Adrenal gland (tissue), 12 donors: ENCODE data around the gene MYBBP1A. TPM values are rescaled to one million over a fixed set of nuclear protein-coding genes. Genes with fewer than 3 reads are reported as not detected.

Experiments used
- DNase-seq, 7 donors: peaks; one replicate each; pipeline ENCODE4 v3.0.0-alpha.2; 2019 to 2020
- H3K27ac ChIP-seq, 5 donors: fragments of 200-600 bp; sonication (generic) in 4 of 5; 1 replicate in 3 of 5; 2 replicates in 2 of 5; pipeline versions ENCODE4 v1.5.1 to v1.8.0; 2016 to 2020; ENCODE audit warnings: mild to moderate bottlenecking in 1 of 5
- H3K27me3 ChIP-seq: fragments of 200-600 bp; 2 replicates; pipeline ENCODE4 v1.8.0; 2021
- H3K36me3 ChIP-seq, 2 donors: fragments of 200-600 bp; replicated peaks in 1 of 2; 1 replicate in 1 of 2; 2 replicates in 1 of 2; pipeline versions ENCODE4 v1.5.1 to v1.8.0; 2018 to 2022
- H3K4me1 ChIP-seq, 2 donors: fragments of 200-600 bp; replicated peaks in 1 of 2; 1 replicate in 1 of 2; 2 replicates in 1 of 2; pipeline versions ENCODE4 v1.5.1 to v1.8.0; 2018 to 2021
- H3K4me3 ChIP-seq, 4 donors: fragments of 200-600 bp; sonication (generic) in 3 of 4; one replicate each; pipeline ENCODE4 v1.5.1; 2016 to 2018
- H3K9me3 ChIP-seq, 3 donors: fragments of 200-600 bp; sonication (generic) in 1 of 3; replicated peaks in 1 of 3; 1 replicate in 2 of 3; 2 replicates in 1 of 3; pipeline versions ENCODE4 v1.5.1 to v1.8.0; 2016 to 2021
- POLR2A ChIP-seq, 2 donors: fragments of 450-650 bp; IDR thresholded peaks; one replicate each; pipeline ENCODE4 v1.6.1; 2017; ENCODE audit warnings: antibody characterized with exemption in 2 of 2, mild to moderate bottlenecking in 2 of 2, moderate library complexity in 1 of 2
- WGBS, 4 donors: extraction: QIAGEN DNeasy Blood & Tissue Kit in 2 of 4; methylation state at CpG; one replicate each; pipeline versions ENCODE4 v1.1.5 to v1.1.7; 2013 to 2017; 5-methylcytosine and 5-hydroxymethylcytosine counted together
- intact Hi-C, 2 donors: fragments of 100-400 bp; cut with DNase I; formaldehyde crosslinking; loops; one replicate each; pipeline versions ENCODE4 v1.14.1 to v1.15.0; 2022 to 2023
- polyA plus RNA-seq, 3 donors: library from polyadenylated mRNA; stranded (reverse); fragments of 200-250 nt in 2 of 3; fragments of 350-450 nt in 1 of 3; fragmentation: Illumina TruSeq in 1 of 3; extraction: RNeasy Lipid Tissue Mini Kit (QIAGEN cat#74804) in 1 of 3; gene quantifications; one replicate each; pipeline ENCODE4 v1.2.3, GENCODE V29; 2013 to 2014
- total RNA-seq, 9 donors: library from RNA; depleted of rRNA in 4 of 9; stranded (reverse); fragments of >200 nt in 4 of 9; fragments of 120-200 nt in 1 of 9; fragmentation: NEBNext Ultra II Directional in 1 of 9; extraction: Animal tissue kit (Norgen Biotek cat#: 25700) in 1 of 9; gene quantifications; one replicate each; pipeline versions ENCODE4 v1.1.0 to v1.2.4, GENCODE V29; 2013 to 2023
- TF ChIP-seq, protein P1 (sequence below), 6 experiments: fragments of 450-650 bp in 4 of 6; fragments of 200-600 bp in 2 of 6; sonication (generic) in 1 of 6; IDR thresholded peaks; 1 replicate in 5 of 6; 2 replicates in 1 of 6; pipeline versions ENCODE4 v1.5.1 to v1.8.0; 2016 to 2021; ENCODE audit warnings: antibody characterized with exemption in 6 of 6, mild to moderate bottlenecking in 2 of 6, moderate library complexity in 1 of 6
- donor health status: healthy with polysubstance abuse.
- donor health status: Bipolar disorder and iron deficiency.
- donor health status: DM: yes; HTN: yes; CAD: no.
- donor health status: DM: no; HTN: no; CAD: no.
- donor health status: DM: no; HTN: no; CAD: no.
- donor health status: DM: yes; HTN: yes; CAD: no.

MYBBP1A gene
- total and polyA plus RNA-seq, 12 donors = 17.9 to 65.5 (median 42.4) TPM

DNA sequence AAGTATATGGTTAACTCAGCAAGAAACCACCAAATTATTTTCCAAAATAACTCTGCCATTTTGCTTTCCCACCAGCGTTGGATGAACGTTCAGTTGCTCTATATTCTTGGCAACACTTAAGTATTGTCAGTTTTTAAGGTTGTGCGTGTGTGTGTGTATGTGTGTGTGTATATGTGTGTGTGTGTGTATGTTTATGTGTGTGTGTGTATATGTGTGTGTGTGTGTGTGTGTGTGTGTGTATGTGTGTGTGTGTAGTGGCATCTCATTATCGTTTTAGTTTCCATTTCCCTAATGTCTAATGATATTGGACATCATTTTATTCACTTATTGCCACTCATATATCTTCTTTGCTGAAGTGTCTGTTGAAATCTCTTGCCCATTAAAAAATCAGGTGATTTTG is 17.9 kb upstream of the MYBBP1A start:
- WGBS, 4 donors = 70 to 78% (median 77%) methylated on average over 4 of the region's 4 CpGs
- no peak for TF ChIP-seq POLR2A (IDR thresholded peaks at IDR 0.05)
- TF ChIP-seq, protein P1, sequence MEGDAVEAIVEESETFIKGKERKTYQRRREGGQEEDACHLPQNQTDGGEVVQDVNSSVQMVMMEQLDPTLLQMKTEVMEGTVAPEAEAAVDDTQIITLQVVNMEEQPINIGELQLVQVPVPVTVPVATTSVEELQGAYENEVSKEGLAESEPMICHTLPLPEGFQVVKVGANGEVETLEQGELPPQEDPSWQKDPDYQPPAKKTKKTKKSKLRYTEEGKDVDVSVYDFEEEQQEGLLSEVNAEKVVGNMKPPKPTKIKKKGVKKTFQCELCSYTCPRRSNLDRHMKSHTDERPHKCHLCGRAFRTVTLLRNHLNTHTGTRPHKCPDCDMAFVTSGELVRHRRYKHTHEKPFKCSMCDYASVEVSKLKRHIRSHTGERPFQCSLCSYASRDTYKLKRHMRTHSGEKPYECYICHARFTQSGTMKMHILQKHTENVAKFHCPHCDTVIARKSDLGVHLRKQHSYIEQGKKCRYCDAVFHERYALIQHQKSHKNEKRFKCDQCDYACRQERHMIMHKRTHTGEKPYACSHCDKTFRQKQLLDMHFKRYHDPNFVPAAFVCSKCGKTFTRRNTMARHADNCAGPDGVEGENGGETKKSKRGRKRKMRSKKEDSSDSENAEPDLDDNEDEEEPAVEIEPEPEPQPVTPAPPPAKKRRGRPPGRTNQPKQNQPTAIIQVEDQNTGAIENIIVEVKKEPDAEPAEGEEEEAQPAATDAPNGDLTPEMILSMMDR (IDR thresholded peaks at IDR 0.05) = no peak
- Histone ChIP-seq H3K9me3 (no peaks in the 10 kb centered on the region), H3K4me1 (no peaks in the 10 kb centered on the region), H3K27ac (no peak overlapping the region), H3K4me3 (no peak overlapping the region), H3K27me3 (no peaks in the 10 kb centered on the region), H3K36me3 (no peaks in the 10 kb centered on the region)
- DNase-seq = no peak
- intact Hi-C loops = no loop called here

DNA sequence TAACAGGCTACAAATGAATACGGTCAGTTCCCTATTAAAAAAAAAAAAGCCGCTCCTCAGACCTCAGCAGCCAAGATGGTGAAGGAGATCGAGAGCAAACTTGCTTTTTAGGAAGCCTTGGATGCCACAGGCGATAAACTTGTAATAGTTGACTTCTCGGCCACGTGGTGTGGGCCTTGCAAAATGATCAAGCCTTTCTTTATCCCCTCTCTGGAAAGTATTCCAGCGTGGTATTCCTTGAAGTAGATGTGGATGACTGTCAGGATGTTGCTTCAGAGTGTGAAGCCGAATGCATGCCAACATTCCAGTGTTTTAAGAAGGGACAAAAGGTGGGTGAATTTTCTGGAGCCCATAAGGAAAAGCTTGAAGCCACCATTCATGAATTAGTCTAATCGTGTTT is 16.9 kb upstream of the MYBBP1A start:
- no peaks in the 10 kb centered on the region for H3K4me1 ChIP-seq
- no peak overlapping the region for H3K4me3 ChIP-seq
- no peak for DNase-seq
- H3K36me3 ChIP-seq = no peaks in the 10 kb centered on the region
- H3K9me3 ChIP-seq = no peaks in the 10 kb centered on the region
- 77 to 90% (median 81%) methylated on average over 9 of the region's 9 CpGs for WGBS, 4 donors
- no peaks in the 10 kb centered on the region for H3K27me3 ChIP-seq
- TF ChIP-seq, protein P1 (IDR thresholded peaks at IDR 0.05) = no peak
- TF ChIP-seq POLR2A (IDR thresholded peaks at IDR 0.05) = no peak
- no peak overlapping the region for H3K27ac ChIP-seq
- intact Hi-C loops = no loop called here

DNA sequence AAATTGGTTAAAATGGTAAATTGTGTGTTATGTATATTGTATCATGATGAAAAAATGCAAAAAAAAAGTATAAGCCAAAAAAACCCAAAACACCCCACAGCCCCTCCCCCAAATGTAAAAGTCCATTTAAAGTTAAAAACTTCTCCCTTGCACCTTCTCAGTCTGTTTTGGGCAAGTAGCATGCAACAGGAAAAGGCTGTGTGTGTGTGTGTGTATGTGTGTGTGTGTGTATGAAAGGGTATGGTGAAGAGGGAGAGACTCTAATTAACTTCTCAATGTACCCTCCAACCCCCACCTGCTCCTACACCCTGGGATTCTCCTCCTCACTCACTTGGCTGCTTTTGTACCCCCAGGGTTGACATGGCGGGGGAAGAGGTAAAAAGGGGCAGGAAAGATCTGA is 14.4 kb upstream of the MYBBP1A start:
- no peak overlapping the region for H3K27ac ChIP-seq
- 69 to 94% (median 92%) methylated on average over 1 of the region's 1 CpG for WGBS, 4 donors
- no peaks in the 10 kb centered on the region for H3K27me3 ChIP-seq
- no peak for DNase-seq
- H3K4me1 ChIP-seq = peaks cover 0 to 6% of the 10 kb centered on the region in 2 donors
- H3K9me3 ChIP-seq = no peaks in the 10 kb centered on the region
- TF ChIP-seq, protein P1 (IDR thresholded peaks at IDR 0.05) = no peak
- no peak for TF ChIP-seq POLR2A (IDR thresholded peaks at IDR 0.05)
- no peaks in the 10 kb centered on the region for H3K36me3 ChIP-seq
- H3K4me3 ChIP-seq = no peak overlapping the region
- intact Hi-C loops = loop anchor here (2.0 to 5.0 kb wide), 2 partner anchors 53 to 55 kb away; no protein-coding TSS in a partner anchor

DNA sequence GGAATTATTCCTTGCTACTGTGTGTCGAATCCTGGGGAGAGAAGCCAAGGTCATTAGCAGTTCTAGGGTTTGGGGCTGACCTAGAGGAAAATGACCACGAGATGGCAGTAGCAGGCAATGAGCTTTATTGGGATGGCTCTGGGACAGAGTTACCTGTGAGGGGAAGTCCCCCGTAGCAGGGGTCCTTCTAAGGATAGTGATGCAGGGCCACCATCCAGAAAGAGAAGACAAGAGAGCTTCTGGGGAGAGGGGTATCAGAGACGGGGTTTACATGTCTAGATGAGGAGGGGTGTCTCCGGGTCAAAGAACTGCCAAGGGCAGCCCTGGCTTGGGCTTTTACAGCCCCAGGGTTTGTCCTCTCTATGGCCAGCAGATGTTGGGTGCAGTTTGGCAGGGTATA is 11.6 kb upstream of the MYBBP1A start:
- intact Hi-C loops = loop anchor here in 1 of 2 donors (5.0 kb wide), 1 partner anchor 56 kb away; no protein-coding TSS in a partner anchor
- H3K27me3 ChIP-seq = no peaks in the 10 kb centered on the region
- peak; percentile 54 to 81 (median 73) for DNase-seq
- H3K4me3 ChIP-seq = no peak overlapping the region
- no peaks in the 10 kb centered on the region for H3K9me3 ChIP-seq
- TF ChIP-seq, protein P1 (IDR thresholded peaks at IDR 0.05) = peak; percentile 72 to 81 (median 76)
- no peak for TF ChIP-seq POLR2A (IDR thresholded peaks at IDR 0.05)
- peaks cover 0 to 6% of the 10 kb centered on the region in 2 donors for H3K4me1 ChIP-seq
- H3K36me3 ChIP-seq = no peaks in the 10 kb centered on the region
- 14 to 24% (median 18%) methylated on average over 5 of the region's 5 CpGs for WGBS, 4 donors
- no peak overlapping the region for H3K27ac ChIP-seq
